ENCODE results near the gene KRT72. TPM values are rescaled to one million over a fixed set of nuclear protein-coding genes. Genes with fewer than 3 reads are reported as not detected.

Gene KRT72
- total RNA-seq, 1 experiment from 2014 or later, result not detected

DNA sequence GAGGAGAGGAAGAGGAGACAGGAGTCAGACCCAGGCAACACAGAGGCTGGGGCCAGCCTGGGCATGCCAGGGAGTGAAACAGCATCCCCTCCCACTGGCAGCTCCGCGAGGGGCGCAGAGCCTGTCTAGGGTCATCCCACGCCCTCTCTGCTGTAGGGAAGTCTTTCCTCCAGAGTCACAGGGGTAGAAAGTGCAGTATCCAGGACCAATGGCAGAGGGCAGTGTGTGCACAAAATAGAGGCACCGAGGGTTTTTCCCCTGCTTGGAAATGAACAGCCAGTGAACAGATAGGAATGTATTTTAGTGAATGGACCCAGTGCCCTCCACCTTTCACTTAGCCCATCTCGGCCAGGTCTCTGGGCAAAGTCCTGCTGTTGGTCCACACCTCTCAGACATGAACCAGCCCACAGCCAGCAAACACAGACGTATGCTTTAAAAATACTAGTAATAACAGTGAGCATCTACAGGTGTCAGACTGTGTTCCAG, 18.2 kb downstream of the KRT72 start:
- Histone ChIP-seq H2BK20ac (ENCODE audit: low read depth, low read length, poor library complexity, severe bottlenecking) (no peak overlapping the region), H4K8ac (replicated peaks; ENCODE audit: insufficient read length, low read depth, low read length) (no peak overlapping the region), H3K9me3 (ENCODE audit: control insufficient read depth, low read depth, low read length) (no peaks in the 10 kb centered on the region), H2AK5ac (ENCODE audit: insufficient read length, low read length) (no peak overlapping the region), H3K4me1 (ENCODE audit: insufficient read depth, low read length) (no peaks in the 10 kb centered on the region), H3K14ac (ENCODE audit: insufficient read depth, low read length) (no peak overlapping the region), H2BK15ac (ENCODE audit: low read depth, low read length) (no peak overlapping the region), H4K20me1 (ENCODE audit: control insufficient read depth, insufficient read depth, insufficient read length) (no peaks in the 10 kb centered on the region), H3K27ac (ENCODE audit: insufficient read length, low read depth, low read length) (no peak overlapping the region), H3T11ph (ENCODE audit: low read length) (no peak overlapping the region), H3K9ac (ENCODE audit: extremely low read depth, insufficient read length, low read length) (no peak overlapping the region), H3K79me1 (ENCODE audit: insufficient read depth, low read depth, low read length, poor library complexity, severe bottlenecking) (no peaks in the 10 kb centered on the region), H3K4ac (ENCODE audit: low read depth, low read length) (no peak overlapping the region), H3K79me2 (ENCODE audit: insufficient read depth, low read length) (no peaks in the 10 kb centered on the region), H3K18ac (ENCODE audit: insufficient read length, low read depth, low read length) (no peak overlapping the region), H4K91ac (ENCODE audit: insufficient read length, low read depth, low read length) (no peak overlapping the region), H3K23ac (ENCODE audit: insufficient read length, low read depth, low read length) (no peak overlapping the region), H3K27me3 (ENCODE audit: insufficient read depth, low read length) (no peaks in the 10 kb centered on the region), H2BK5ac (ENCODE audit: insufficient read length, low read length) (no peak overlapping the region), H3K4me2 (ENCODE audit: insufficient read depth, insufficient read length, low read length) (no peak overlapping the region), H3K23me2 (ENCODE audit: insufficient read length, low read depth, low read length, poor library complexity, severe bottlenecking) (no peaks in the 10 kb centered on the region), H3K56ac (ENCODE audit: insufficient read length, low read depth, low read length) (no peak overlapping the region), H2BK120ac (ENCODE audit: low read depth, low read length, poor library complexity, severe bottlenecking) (no peak overlapping the region), H2BK12ac (ENCODE audit: insufficient read length, low read depth, low read length) (no peak overlapping the region), H2AFZ (ENCODE audit: low read length) (no peak overlapping the region), H4K5ac (ENCODE audit: insufficient read length, low read depth, low read length) (no peak overlapping the region)
- H3K4me3 Mint-ChIP-seq, result no peak overlapping the region
- DNase-seq, result peak; percentile 85
- H3K4me1 Mint-ChIP-seq, result peaks cover 10 to 12% of the 10 kb centered on the region in 2 experiments
- H3K27ac Mint-ChIP-seq, result no peak overlapping the region
- TF ChIP-seq, protein P1, sequence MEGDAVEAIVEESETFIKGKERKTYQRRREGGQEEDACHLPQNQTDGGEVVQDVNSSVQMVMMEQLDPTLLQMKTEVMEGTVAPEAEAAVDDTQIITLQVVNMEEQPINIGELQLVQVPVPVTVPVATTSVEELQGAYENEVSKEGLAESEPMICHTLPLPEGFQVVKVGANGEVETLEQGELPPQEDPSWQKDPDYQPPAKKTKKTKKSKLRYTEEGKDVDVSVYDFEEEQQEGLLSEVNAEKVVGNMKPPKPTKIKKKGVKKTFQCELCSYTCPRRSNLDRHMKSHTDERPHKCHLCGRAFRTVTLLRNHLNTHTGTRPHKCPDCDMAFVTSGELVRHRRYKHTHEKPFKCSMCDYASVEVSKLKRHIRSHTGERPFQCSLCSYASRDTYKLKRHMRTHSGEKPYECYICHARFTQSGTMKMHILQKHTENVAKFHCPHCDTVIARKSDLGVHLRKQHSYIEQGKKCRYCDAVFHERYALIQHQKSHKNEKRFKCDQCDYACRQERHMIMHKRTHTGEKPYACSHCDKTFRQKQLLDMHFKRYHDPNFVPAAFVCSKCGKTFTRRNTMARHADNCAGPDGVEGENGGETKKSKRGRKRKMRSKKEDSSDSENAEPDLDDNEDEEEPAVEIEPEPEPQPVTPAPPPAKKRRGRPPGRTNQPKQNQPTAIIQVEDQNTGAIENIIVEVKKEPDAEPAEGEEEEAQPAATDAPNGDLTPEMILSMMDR (conservative IDR thresholded peaks at IDR 0.05), result peak; percentile 79
- H3K9me3 Mint-ChIP-seq, result no peaks in the 10 kb centered on the region
- peaks cover 11% of the 10 kb centered on the region for H3K27me3 Mint-ChIP-seq (ENCODE audit: low read depth)
- H3K36me3 Mint-ChIP-seq (ENCODE audit: insufficient read depth in 1 of 3, low read depth in 3 of 3), result no peaks in the 10 kb centered on the region; a peak in 1 of 7 replicates
- no CpG with 5 or more reads among the region's 7 CpGs for WGBS (ENCODE audit: extremely low coverage, insufficient read length, low lambda C conversion rate)

Data from H9 (cell line).